Uterus (tissue), 2 donors: ENCODE measurements around the gene CHGA.

Experiments used
- POLR2A ChIP-seq, 2 donors: fragments of 450-650 bp; IDR thresholded peaks; one replicate each; pipeline ENCODE4 v1.6.1; 2016; ENCODE audit warnings: antibody characterized with exemption in 2 of 2, mild to moderate bottlenecking in 1 of 2, moderate library complexity in 1 of 2
- TF ChIP-seq, protein P1 (sequence below), 4 experiments: fragments of 200-600 bp in 2 of 4; fragments of 450-650 bp in 2 of 4; sonication (generic) in 2 of 4; IDR thresholded peaks; one replicate each; pipeline ENCODE4 v1.5.1; 2016 to 2019; ENCODE audit warnings: antibody characterized with exemption in 4 of 4, mild to moderate bottlenecking in 2 of 4, moderate library complexity in 1 of 4

DNA sequence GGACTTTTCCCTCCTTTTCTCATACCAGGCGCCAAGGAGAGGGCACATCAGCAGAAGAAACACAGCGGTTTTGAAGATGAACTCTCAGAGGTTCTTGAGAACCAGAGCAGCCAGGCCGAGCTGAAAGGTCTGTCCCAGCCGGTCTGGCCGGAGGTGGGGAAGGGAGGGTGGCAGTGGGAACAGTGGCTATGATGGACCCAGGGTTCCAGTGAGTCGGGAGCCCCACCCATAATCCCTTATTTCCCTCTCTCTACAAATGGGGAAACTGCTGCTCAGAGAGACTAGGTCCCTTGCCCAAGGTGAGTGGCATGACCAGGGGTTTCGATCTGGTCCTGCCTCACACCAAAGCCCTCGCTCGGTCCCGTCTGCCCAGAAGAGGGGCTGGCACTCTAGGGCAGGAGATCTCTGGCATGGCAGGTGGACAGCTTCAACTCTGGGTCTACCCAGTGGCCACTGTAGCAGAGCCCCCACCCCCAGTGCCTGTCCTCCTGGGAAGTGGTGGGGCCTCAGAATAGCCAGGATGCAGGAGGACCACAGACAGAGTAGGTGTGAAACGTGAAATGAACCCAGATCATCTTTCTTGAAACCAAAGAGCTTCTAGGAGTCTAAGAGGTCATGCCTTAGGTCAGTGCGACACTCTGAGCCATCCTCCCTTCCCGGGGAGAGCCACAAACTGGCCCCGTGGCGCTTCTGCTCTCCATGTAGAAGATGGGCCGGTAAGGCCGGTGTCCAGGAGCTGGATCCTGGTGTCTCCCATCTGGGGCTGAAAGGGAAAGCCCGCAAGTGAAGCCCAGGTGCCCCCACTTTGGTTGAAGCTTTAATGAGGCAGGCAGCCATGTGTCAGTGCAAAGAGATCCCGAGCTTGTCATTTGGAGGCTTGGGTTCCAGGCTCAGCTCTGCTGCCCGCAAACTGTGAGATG is 7.0 kb downstream of the CHGA start:
- TF ChIP-seq, protein P1, sequence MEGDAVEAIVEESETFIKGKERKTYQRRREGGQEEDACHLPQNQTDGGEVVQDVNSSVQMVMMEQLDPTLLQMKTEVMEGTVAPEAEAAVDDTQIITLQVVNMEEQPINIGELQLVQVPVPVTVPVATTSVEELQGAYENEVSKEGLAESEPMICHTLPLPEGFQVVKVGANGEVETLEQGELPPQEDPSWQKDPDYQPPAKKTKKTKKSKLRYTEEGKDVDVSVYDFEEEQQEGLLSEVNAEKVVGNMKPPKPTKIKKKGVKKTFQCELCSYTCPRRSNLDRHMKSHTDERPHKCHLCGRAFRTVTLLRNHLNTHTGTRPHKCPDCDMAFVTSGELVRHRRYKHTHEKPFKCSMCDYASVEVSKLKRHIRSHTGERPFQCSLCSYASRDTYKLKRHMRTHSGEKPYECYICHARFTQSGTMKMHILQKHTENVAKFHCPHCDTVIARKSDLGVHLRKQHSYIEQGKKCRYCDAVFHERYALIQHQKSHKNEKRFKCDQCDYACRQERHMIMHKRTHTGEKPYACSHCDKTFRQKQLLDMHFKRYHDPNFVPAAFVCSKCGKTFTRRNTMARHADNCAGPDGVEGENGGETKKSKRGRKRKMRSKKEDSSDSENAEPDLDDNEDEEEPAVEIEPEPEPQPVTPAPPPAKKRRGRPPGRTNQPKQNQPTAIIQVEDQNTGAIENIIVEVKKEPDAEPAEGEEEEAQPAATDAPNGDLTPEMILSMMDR (IDR thresholded peaks at IDR 0.05): no peak
- TF ChIP-seq POLR2A (IDR thresholded peaks at IDR 0.05): no peak
